ENCODE results near the gene ARNT2. TPM values are rescaled to one million over a fixed set of nuclear protein-coding genes. Genes with fewer than 3 reads are reported as not detected.

ARNT2 gene
- total and polyA plus RNA-seq, 10 of the 15 experiments (the other 5 are each of a cell fraction or from before 2014, with no cell fraction given), result 0.07 to 0.49 (median 0.09) TPM; not detected in 6

DNA sequence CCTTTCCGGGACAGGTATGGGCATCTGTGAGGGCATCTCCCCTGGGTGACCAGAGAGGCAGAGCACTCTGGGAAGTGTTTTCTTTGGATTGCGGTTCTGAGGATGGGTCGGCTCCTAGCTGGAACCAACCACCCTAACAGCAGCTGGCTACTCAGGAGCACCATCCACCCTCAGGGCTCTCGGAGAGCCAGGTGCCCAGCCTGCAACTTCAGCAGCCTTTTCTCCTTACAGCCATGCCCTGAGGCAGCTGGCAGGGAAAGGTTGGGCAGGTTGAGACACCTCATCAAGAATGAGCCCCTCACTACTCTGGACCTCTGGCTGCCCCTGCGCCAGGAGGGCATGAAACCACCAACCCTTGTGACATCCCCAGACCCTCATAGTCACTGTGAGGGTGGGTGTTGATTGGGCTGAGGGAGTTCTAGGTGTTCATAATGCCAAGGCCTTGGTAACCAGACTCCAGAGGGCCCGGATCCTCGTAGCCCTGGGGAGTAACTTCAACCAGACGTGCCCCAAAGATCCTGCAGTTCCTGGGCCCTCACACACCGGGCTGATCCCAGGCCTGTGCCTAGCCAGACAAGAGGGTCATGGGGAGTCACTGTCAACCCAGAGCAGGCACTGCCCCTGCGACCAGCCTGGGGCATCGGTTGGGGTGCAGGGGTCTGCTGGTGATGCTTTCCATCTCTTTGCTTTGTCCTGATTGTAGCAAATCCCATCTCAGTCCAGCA is 176.5 kb downstream of the ARNT2 start:
- H3K9me3 ChIP-seq (replicated peaks; ENCODE audit: control insufficient read depth, insufficient read depth, low read length), result no peaks in the 10 kb centered on the region
- BruUV-seq (replicated peaks), result no TSS peak
- H3K27me3 ChIP-seq (replicated peaks in 1 of 2; ENCODE audit: control insufficient read depth in 2 of 2, insufficient read depth in 2 of 2, low read length in 1 of 2), result peaks cover 0 to 2% of the 10 kb centered on the region in 2 experiments; a peak in 2 of 4 replicates
- H4K20me1 ChIP-seq (ENCODE audit: control insufficient read depth, insufficient read depth), result no peaks in the 10 kb centered on the region
- FAIRE-seq (no peak), ATAC-seq (no peak), DNase-seq (ENCODE audit: low read depth, low spot score) (no peak)
- H3K9ac ChIP-seq (ENCODE audit: control insufficient read depth, insufficient read depth, low read length), result no peak overlapping the region
- no peak overlapping the region for H3K27ac ChIP-seq (ENCODE audit: control insufficient read depth, insufficient read depth)
- in situ Hi-C loops (cut with MboI) (no loop called here), intact Hi-C loops (cut with micrococcal nuclease; ENCODE audit: unreplicated experiment) (no loop called here)
- TF ChIP-seq, protein P1, sequence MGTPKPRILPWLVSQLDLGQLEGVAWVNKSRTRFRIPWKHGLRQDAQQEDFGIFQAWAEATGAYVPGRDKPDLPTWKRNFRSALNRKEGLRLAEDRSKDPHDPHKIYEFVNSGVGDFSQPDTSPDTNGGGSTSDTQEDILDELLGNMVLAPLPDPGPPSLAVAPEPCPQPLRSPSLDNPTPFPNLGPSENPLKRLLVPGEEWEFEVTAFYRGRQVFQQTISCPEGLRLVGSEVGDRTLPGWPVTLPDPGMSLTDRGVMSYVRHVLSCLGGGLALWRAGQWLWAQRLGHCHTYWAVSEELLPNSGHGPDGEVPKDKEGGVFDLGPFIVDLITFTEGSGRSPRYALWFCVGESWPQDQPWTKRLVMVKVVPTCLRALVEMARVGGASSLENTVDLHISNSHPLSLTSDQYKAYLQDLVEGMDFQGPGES (IDR thresholded peaks at IDR 0.05), result no peak
- 28% methylated on average over 11 of the region's 11 CpGs for WGBS (ENCODE audit: insufficient coverage, insufficient replicate concordance, low lambda C conversion rate, missing lambda C conversion rate)
- ChIA-PET POLR2A (no interaction called here), CTCF (interaction anchor here (1.6 to 2.8 kb wide), 2 partner anchors 196 to 685 kb away, joined by 4 to 5 read pairs; no protein-coding TSS in a partner anchor), RAD21 (ENCODE audit: unreplicated experiment) (no interaction called here), SMC1A (ENCODE audit: uncharacterized antibody, unreplicated experiment) (interaction anchor here (1.4 kb wide), 1 partner anchor 14 kb away, joined by 4 read pairs; no protein-coding TSS in a partner anchor)
- no peaks in the 10 kb centered on the region for H3K36me3 ChIP-seq (ENCODE audit: control insufficient read depth in 2 of 2, insufficient read depth in 2 of 2, low read length in 1 of 2)
- H3K4me3 ChIP-seq, result no peak overlapping the region
- H3K79me2 ChIP-seq (ENCODE audit: control insufficient read depth, insufficient read depth, low read length), result no peaks in the 10 kb centered on the region
- no peak overlapping the region for H3K4me2 ChIP-seq (ENCODE audit: control insufficient read depth, insufficient read depth)
- H3K4me1 ChIP-seq (ENCODE audit: control insufficient read depth, insufficient read depth, low read length), result no peaks in the 10 kb centered on the region
- H2AFZ ChIP-seq (ENCODE audit: control insufficient read depth, low read depth, low read length), result no peak overlapping the region

DNA sequence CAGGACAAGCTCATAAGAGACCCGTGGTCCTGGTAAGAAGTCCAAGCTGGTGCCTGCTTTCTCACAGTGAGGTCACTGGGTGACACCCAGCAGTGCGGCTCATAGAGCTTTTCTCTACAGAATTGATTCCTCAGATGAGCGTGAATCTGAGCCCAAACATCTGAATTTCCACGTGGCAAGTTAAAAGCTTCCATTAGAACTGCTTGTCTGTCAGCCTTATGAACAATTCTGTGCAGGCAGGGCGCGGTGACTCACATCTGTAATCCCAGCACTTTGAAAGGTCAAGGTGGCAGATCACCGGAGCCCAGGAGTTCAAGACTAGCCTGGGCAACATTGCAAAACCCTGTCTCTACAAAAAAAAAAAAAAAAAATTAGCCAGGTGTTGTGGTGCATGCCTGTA is 177.8 kb downstream of the ARNT2 start:
- Histone ChIP-seq H2AFZ (ENCODE audit: control insufficient read depth, low read depth, low read length) (no peak overlapping the region), H3K4me1 (ENCODE audit: control insufficient read depth, insufficient read depth, low read length) (no peaks in the 10 kb centered on the region), H3K27me3 (replicated peaks in 1 of 2; ENCODE audit: control insufficient read depth in 2 of 2, insufficient read depth in 2 of 2, low read length in 1 of 2) (no peaks in the 10 kb centered on the region; a peak in 2 of 4 replicates), H3K9ac (ENCODE audit: control insufficient read depth, insufficient read depth, low read length) (no peak overlapping the region), H3K9me3 (replicated peaks; ENCODE audit: control insufficient read depth, insufficient read depth, low read length) (no peaks in the 10 kb centered on the region), H3K79me2 (ENCODE audit: control insufficient read depth, insufficient read depth, low read length) (no peaks in the 10 kb centered on the region), H4K20me1 (ENCODE audit: control insufficient read depth, insufficient read depth) (no peaks in the 10 kb centered on the region), H3K4me3 (no peak overlapping the region), H3K36me3 (ENCODE audit: control insufficient read depth in 2 of 2, insufficient read depth in 2 of 2, low read length in 1 of 2) (no peaks in the 10 kb centered on the region), H3K27ac (ENCODE audit: control insufficient read depth, insufficient read depth) (no peak overlapping the region), H3K4me2 (ENCODE audit: control insufficient read depth, insufficient read depth) (no peak overlapping the region)
- intact Hi-C loops (cut with micrococcal nuclease; ENCODE audit: unreplicated experiment) (no loop called here), in situ Hi-C loops (cut with MboI) (no loop called here)
- FAIRE-seq, result no peak
- BruUV-seq (replicated peaks), result no TSS peak
- no peak for ATAC-seq
- RAD21 ChIA-PET (ENCODE audit: unreplicated experiment), result no interaction called here
- POLR2A ChIA-PET, result no interaction called here
- CTCF ChIA-PET, result interaction anchor here (1.6 to 2.8 kb wide), 2 partner anchors 195 to 684 kb away, joined by 4 to 5 read pairs; no protein-coding TSS in a partner anchor
- DNase-seq (ENCODE audit: low read depth, low spot score), result no peak
- SMC1A ChIA-PET (ENCODE audit: uncharacterized antibody, unreplicated experiment), result no interaction called here
- 50% methylated on average over 7 of the region's 7 CpGs for WGBS (ENCODE audit: insufficient coverage, insufficient replicate concordance, low lambda C conversion rate, missing lambda C conversion rate)
- TF ChIP-seq, protein P2, sequence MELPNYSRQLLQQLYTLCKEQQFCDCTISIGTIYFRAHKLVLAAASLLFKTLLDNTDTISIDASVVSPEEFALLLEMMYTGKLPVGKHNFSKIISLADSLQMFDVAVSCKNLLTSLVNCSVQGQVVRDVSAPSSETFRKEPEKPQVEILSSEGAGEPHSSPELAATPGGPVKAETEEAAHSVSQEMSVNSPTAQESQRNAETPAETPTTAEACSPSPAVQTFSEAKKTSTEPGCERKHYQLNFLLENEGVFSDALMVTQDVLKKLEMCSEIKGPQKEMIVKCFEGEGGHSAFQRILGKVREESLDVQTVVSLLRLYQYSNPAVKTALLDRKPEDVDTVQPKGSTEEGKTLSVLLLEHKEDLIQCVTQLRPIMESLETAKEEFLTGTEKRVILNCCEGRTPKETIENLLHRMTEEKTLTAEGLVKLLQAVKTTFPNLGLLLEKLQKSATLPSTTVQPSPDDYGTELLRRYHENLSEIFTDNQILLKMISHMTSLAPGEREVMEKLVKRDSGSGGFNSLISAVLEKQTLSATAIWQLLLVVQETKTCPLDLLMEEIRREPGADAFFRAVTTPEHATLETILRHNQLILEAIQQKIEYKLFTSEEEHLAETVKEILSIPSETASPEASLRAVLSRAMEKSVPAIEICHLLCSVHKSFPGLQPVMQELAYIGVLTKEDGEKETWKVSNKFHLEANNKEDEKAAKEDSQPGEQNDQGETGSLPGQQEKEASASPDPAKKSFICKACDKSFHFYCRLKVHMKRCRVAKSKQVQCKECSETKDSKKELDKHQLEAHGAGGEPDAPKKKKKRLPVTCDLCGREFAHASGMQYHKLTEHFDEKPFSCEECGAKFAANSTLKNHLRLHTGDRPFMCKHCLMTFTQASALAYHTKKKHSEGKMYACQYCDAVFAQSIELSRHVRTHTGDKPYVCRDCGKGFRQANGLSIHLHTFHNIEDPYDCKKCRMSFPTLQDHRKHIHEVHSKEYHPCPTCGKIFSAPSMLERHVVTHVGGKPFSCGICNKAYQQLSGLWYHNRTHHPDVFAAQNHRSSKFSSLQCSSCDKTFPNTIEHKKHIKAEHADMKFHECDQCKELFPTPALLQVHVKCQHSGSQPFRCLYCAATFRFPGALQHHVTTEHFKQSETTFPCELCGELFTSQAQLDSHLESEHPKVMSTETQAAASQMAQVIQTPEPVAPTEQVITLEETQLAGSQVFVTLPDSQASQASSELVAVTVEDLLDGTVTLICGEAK (IDR thresholded peaks at IDR 0.05; ENCODE audit: borderline replicate concordance), result no peak
- TF ChIP-seq BMI1 (IDR thresholded peaks at IDR 0.05; ENCODE audit: borderline replicate concordance), result no peak
- TF ChIP-seq, protein P3, sequence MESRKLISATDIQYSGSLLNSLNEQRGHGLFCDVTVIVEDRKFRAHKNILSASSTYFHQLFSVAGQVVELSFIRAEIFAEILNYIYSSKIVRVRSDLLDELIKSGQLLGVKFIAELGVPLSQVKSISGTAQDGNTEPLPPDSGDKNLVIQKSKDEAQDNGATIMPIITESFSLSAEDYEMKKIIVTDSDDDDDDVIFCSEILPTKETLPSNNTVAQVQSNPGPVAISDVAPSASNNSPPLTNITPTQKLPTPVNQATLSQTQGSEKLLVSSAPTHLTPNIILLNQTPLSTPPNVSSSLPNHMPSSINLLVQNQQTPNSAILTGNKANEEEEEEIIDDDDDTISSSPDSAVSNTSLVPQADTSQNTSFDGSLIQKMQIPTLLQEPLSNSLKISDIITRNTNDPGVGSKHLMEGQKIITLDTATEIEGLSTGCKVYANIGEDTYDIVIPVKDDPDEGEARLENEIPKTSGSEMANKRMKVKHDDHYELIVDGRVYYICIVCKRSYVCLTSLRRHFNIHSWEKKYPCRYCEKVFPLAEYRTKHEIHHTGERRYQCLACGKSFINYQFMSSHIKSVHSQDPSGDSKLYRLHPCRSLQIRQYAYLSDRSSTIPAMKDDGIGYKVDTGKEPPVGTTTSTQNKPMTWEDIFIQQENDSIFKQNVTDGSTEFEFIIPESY (IDR thresholded peaks at IDR 0.05), result no peak
- TF ChIP-seq ZBED1 (IDR thresholded peaks at IDR 0.05; ENCODE audit: borderline replicate concordance), result no peak
- no peak for TF ChIP-seq HDAC6 (IDR thresholded peaks at IDR 0.05; ENCODE audit: unreplicated experiment)
- no peak for TF ChIP-seq SUPT20H (IDR thresholded peaks at IDR 0.05; ENCODE audit: borderline replicate concordance, control insufficient read depth, low read depth, low read length)
- TF ChIP-seq CBFB (IDR thresholded peaks at IDR 0.05; ENCODE audit: low read depth), result no peak

All from GM12878 (cell line).